Fibroblast of lung (primary cell): ENCODE measurements around the gene CTBS. TPM values are rescaled to one million over a fixed set of nuclear protein-coding genes. Genes with fewer than 3 reads are reported as not detected.

ENCODE experiments used
- DNase-seq, 2 donors: peaks; one replicate each; pipeline versions ENCODE4 v3.0.0 to v3.0.0-alpha.2; 2010; ENCODE audit warnings: low read depth in 2 of 2
- H2AFZ ChIP-seq: 2 replicates; pipeline ENCODE4 v1.5.1; 2012; ENCODE audit warnings: low read length, control low read depth, inconsistent platforms
- H3K27ac ChIP-seq: 2 replicates; pipeline ENCODE4 v1.5.1; 2011; ENCODE audit warnings: low read length, control low read depth; ENCODE audit not compliant: insufficient read depth
- H3K27me3 ChIP-seq: 2 replicates; pipeline ENCODE4 v1.5.1; 2011; ENCODE audit warnings: mild to moderate bottlenecking, low read length; ENCODE audit not compliant: control insufficient read depth, insufficient read depth
- H3K36me3 ChIP-seq: 2 replicates; pipeline ENCODE4 v1.5.1; 2011; ENCODE audit warnings: low read length; ENCODE audit not compliant: control insufficient read depth, insufficient read depth
- H3K4me1 ChIP-seq: 2 replicates; pipeline ENCODE4 v1.5.1; 2011; ENCODE audit warnings: low read length; ENCODE audit not compliant: control insufficient read depth, insufficient read depth; ENCODE audit errors: extremely low read depth
- H3K4me2 ChIP-seq: 2 replicates; pipeline ENCODE4 v1.5.1; 2011; ENCODE audit warnings: low read length, control low read depth; ENCODE audit not compliant: insufficient read depth; ENCODE audit errors: extremely low read depth
- H3K4me3 ChIP-seq, 4 experiments: fragments of 200-600 bp in 1 of 4; sonication (generic) in 1 of 4; replicated peaks in 1 of 4; 2 replicates each; pipeline ENCODE4 v1.5.1; 2011 to 2016; ENCODE audit warnings: low read length in 4 of 4, low read depth in 3 of 4, mild to moderate bottlenecking in 3 of 4, control low read depth in 2 of 4, inconsistent platforms in 1 of 4, mixed read lengths in 1 of 4; ENCODE audit not compliant: insufficient read depth in 1 of 4; ENCODE audit errors: control extremely low read depth in 1 of 4
- H3K79me2 ChIP-seq: 2 replicates; pipeline ENCODE4 v1.5.1; 2012; ENCODE audit warnings: mild to moderate bottlenecking, low read length, inconsistent platforms; ENCODE audit not compliant: control insufficient read depth, insufficient read depth
- H3K9ac ChIP-seq: 2 replicates; pipeline ENCODE4 v1.5.1; 2011; ENCODE audit warnings: mild to moderate bottlenecking, low read length, control low read depth; ENCODE audit not compliant: insufficient read depth
- H3K9me3 ChIP-seq: 2 replicates; pipeline ENCODE4 v1.5.1; 2012; ENCODE audit warnings: low read depth, low read length; ENCODE audit not compliant: control insufficient read depth, insufficient read depth
- H4K20me1 ChIP-seq: 2 replicates; pipeline ENCODE4 v1.5.1; 2011; ENCODE audit warnings: low read length; ENCODE audit not compliant: control insufficient read depth, insufficient read depth; ENCODE audit errors: extremely low read depth
- EZH2 ChIP-seq: IDR thresholded peaks from 2 replicates; pipeline ENCODE4 v1.5.1; 2012; ENCODE audit warnings: low read length, control low read depth, mild to moderate bottlenecking; ENCODE audit errors: missing control alignments
- polyA plus RNA-seq, 2 donors: library from polyadenylated mRNA; depleted of rRNA in 1 of 2; stranded (reverse) in 1 of 2; unstranded in 1 of 2; fragments of >200 nt; gene quantifications; 2 replicates each; pipeline ENCODE4 v1.2.1, GENCODE V29; 2011 to 2012; ENCODE audit warnings: missing spikeins in 1 of 2
- total RNA-seq: library from RNA; depleted of rRNA; stranded (reverse); fragments of >200 nt; gene quantifications from 2 replicates; pipeline ENCODE4 v1.2.1, GENCODE V29; 2014
- TF ChIP-seq, protein P1 (sequence below), 2 donors: IDR thresholded peaks in 1 of 2; conservative IDR thresholded peaks in 1 of 2; 1 replicate in 1 of 2; 2 replicates in 1 of 2; pipeline ENCODE4 v1.5.1; 2011 to 2012; ENCODE audit warnings: low read length in 2 of 2, control low read depth in 1 of 2, inconsistent platforms in 1 of 2, low read depth in 1 of 2, mild to moderate bottlenecking in 1 of 2

CTBS gene
- total and polyA plus RNA-seq, 2 donors (not counting 1 experiment from before 2014, with no cell fraction given): 10.1 to 35.5 TPM

DNA sequence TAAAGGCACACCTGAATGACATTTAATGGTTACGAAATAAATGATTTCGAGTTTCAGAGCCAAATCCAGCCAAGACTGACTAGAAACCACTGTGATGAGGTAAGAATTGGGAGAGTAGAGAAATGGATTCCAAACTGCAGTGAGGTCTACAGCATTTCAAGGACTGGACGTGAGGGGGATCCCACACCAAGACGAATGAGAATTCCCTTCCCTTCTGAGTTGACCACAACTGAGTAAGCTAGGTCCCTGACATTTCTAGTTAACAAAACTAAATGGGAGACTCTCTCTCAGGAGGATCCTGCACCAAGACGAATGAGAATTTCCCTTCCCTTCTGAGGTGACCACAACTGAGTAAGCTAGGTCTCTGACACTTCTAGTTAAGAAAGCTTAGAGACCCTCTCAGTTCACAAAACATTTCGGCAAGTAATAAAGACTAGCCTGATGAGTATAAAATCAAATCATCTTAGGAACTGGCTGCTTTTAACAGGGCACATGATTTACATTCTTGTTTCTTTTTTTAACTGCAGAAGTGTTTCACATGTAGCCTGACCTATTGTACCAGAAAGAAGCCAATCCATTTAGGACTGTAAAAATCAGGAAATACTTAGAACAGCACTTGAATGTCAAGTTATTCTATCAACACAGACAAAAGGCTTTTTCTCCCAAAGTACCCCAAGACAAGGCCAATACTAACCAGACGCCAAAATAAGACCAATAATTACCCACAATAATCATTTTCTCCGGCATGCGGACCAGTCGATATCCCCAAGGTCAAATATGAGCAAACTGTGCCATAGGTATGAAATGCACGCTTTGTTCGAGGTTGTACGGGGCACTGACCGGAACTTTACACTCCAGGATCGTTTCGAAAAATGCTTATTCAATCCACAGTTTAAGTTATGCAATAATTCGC, 69.4 kb downstream of the CTBS start:
- H3K79me2 ChIP-seq: peaks cover 56% of the 10 kb centered on the region
- no peak overlapping the region for H2AFZ ChIP-seq
- TF ChIP-seq, protein P1, sequence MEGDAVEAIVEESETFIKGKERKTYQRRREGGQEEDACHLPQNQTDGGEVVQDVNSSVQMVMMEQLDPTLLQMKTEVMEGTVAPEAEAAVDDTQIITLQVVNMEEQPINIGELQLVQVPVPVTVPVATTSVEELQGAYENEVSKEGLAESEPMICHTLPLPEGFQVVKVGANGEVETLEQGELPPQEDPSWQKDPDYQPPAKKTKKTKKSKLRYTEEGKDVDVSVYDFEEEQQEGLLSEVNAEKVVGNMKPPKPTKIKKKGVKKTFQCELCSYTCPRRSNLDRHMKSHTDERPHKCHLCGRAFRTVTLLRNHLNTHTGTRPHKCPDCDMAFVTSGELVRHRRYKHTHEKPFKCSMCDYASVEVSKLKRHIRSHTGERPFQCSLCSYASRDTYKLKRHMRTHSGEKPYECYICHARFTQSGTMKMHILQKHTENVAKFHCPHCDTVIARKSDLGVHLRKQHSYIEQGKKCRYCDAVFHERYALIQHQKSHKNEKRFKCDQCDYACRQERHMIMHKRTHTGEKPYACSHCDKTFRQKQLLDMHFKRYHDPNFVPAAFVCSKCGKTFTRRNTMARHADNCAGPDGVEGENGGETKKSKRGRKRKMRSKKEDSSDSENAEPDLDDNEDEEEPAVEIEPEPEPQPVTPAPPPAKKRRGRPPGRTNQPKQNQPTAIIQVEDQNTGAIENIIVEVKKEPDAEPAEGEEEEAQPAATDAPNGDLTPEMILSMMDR (conservative IDR thresholded peaks at IDR 0.05 in 1 of 2, IDR thresholded peaks at IDR 0.05 in 1 of 2; ENCODE audit: low read depth in 1 of 2, low read length in 2 of 2): peak; percentile 24 to 27
- TF ChIP-seq EZH2: no peak
- no peaks in the 10 kb centered on the region for H3K9me3 ChIP-seq
- H3K36me3 ChIP-seq: no peaks in the 10 kb centered on the region
- H3K4me3 ChIP-seq: peak overlapping the region; percentile 86 to 96 (median 90)
- peak overlapping the region; percentile 83 for H3K4me2 ChIP-seq
- H3K27me3 ChIP-seq: no peaks in the 10 kb centered on the region
- H4K20me1 ChIP-seq: no peaks in the 10 kb centered on the region
- H3K9ac ChIP-seq: peak overlapping the region; percentile 92
- DNase-seq: peak; percentile 68 to 90
- H3K27ac ChIP-seq: peak overlapping the region; percentile 94
- no peaks in the 10 kb centered on the region for H3K4me1 ChIP-seq

DNA sequence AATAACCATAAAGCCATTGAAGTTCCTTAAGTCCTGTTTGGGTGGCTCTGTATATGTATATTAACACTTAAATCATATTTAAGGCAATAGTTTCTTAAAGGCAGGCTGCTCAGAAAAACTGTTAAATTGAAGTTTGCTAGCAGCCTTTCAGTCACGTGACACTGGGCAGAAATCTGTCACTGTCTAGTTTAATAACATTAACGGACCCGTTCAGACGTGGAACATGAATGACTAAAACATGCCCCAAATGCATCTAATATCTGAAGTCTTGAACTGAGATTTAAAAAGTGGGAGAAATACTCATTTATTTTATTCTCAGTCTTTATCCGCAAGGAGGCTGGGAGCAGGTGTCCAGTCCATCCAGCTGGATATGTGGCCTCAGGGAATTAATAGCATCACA, 71.3 kb downstream of the CTBS start:
- peak overlapping the region; percentile 83 for H3K4me2 ChIP-seq
- H3K79me2 ChIP-seq: peaks cover 66% of the 10 kb centered on the region
- peaks cover 5% of the 10 kb centered on the region for H3K36me3 ChIP-seq
- no peaks in the 10 kb centered on the region for H3K9me3 ChIP-seq
- H3K4me3 ChIP-seq: peak overlapping the region in 2 of 4 experiments; percentile 94 to 96
- no peak overlapping the region for H3K9ac ChIP-seq
- no peak overlapping the region for H2AFZ ChIP-seq
- no peaks in the 10 kb centered on the region for H3K4me1 ChIP-seq
- no peaks in the 10 kb centered on the region for H4K20me1 ChIP-seq
- TF ChIP-seq EZH2: no peak
- TF ChIP-seq, protein P1 (conservative IDR thresholded peaks at IDR 0.05 in 1 of 2, IDR thresholded peaks at IDR 0.05 in 1 of 2; ENCODE audit: low read depth in 1 of 2, low read length in 2 of 2): no peak
- H3K27ac ChIP-seq: no peak overlapping the region
- no peak for DNase-seq
- no peaks in the 10 kb centered on the region for H3K27me3 ChIP-seq

Other genes with a start within 250 kb of the CTBS start
- not detected in 2 replicates for gene DNASE2B, start 176.0 kb downstream of the CTBS start, total RNA-seq
- not detected in 2 replicates for gene DNASE2B, start 176.0 kb downstream of the CTBS start, polyA plus RNA-seq
- 31.6 and 32.2 TPM in 2 replicates for gene RPF1, start 95.2 kb downstream of the CTBS start, total RNA-seq
- gene RPF1, start 95.2 kb downstream of the CTBS start, polyA plus RNA-seq: 40.6 and 44.2 TPM in 2 replicates
- gene SPATA1, start 68.1 kb downstream of the CTBS start, total RNA-seq: 1.0 and 1.7 TPM in 2 replicates
- 0.54 and 0.96 TPM in 2 replicates for gene SPATA1, start 68.1 kb downstream of the CTBS start, polyA plus RNA-seq
- 9.5 and 13.7 TPM in 2 replicates for gene GNG5, start 67.9 kb downstream of the CTBS start, total RNA-seq
- gene GNG5, start 67.9 kb downstream of the CTBS start, polyA plus RNA-seq: 59.4 and 73.3 TPM in 2 replicates
- gene SSX2IP, start 116.0 kb upstream of the CTBS start, total RNA-seq: 23.1 and 41.5 TPM in 2 replicates
- 13.8 and 35.8 TPM in 2 replicates for gene SSX2IP, start 116.0 kb upstream of the CTBS start, polyA plus RNA-seq